Subcutaneous adipose tissue (tissue), 4 donors: Measurements from ENCODE around the gene GRK4. TPM values are rescaled to one million over a fixed set of nuclear protein-coding genes. Genes with fewer than 3 reads are reported as not detected.

Experiments
- CTCF ChIP-seq: fragments of 450-650 bp; IDR thresholded peaks from one replicate; pipeline ENCODE4 v1.5.1; 2016; ENCODE audit warnings: low read depth, mild to moderate bottlenecking, control low read depth, antibody characterized with exemption, moderate library complexity
- total RNA-seq, 4 donors: library from RNA; depleted of rRNA; stranded (reverse); fragments of >200 nt; gene quantifications; one replicate each; pipeline ENCODE4 v1.1.0, GENCODE V29; 2016

The GRK4 gene
- total RNA-seq, 4 donors from 2014 or later, result 3.1 to 7.9 (median 3.7) TPM

- TF ChIP-seq CTCF, result no peak
Measured at GRCh38 chr4:2942532-2943363, 20.6 kb upstream of the GRK4 start.

DNA sequence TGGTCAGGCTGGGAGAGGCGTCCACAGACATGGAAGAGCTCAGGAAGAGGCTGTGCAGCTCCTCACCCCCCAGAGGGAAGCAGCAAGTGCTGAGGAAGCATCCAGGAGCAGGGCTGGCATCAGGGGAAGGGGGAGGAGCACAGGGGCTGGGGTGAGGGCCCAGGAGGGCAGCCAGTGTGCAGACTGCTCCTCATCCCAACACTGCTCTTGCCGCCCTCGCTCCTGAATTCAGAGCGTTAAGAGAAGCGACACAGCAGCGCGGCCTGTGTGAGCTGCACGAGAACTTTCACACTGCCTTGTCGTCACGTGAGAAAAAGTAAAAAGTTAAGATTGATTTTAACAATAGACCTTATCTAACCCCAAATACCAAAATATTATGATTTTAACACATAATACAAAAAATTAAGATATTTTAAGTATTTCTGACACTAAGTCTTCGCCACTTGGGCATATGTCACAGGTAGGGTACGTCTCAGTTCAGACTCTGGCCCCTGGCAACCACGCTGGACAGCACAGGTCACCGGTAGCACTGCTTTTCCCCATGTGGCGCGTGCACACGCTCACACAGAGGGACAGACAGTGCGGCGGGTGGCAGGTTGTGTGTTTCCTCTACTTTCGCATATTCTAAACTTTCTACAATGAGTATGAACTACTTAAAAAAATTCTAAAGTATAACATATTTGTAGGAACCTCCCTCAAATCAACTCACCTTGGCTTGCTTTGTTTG, 19.8 kb upstream of the GRK4 start:
- no peak for TF ChIP-seq CTCF

DNA sequence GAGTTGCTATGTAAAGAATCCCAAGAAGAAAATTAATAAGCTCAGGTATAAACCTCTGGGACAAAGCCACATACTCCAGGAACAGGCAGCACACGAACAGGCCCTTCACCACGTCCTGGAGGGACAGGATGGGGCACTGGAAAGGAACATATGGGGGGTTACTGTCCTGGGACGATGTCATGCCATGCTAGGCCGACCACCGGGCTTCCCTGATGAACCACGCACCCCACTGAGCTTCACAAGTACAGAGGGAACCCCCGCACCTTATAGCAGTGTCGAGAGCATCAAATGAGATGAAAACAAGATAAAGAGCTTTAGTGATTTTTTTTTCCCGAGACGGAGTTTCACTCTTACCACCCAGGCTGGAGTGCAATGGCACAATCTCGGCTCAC, 19.3 kb upstream of the GRK4 start:
- TF ChIP-seq CTCF, result no peak

DNA sequence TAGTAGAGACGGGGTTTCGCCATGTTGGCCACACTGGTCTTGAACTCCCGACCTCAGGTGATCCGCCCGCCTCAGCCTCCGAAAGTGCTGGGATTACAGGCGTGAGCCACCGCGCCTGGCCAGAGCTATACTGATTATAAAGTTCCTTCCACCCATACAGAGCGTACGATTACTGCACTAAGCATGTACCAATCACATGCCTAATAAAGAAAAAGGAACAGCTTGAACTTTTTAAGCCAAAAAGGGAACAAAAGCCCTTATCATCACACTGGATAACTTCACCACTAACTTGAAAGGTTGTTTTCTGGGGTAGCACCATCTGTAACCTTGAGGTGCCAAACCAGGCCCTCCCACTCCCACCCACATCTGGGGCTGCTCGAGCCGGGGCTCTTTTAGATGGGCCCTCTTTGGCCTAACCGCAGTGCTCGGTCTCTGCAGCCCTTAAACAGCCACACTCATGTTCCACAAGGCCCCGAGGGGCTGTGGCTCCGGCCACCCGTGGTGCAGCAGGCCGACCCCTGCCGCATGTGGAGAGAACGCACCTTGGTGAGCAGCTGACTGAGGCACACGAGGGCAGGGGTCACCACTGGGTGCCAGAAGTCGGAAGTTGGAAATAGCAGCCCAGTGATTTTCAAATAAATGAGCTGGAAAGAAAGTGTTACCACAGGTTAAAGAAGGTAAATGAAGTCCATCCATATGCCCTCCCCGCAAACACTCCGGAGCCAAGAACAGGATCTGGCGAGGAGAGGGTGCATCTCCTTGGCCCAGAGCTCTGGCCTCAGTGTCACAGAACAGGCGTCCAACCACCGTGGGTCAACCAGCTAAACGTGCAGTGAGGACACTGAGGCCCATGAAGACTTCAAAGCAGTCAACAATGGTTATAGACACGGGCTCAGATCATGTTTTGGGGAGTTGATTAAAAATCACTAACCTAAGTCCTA, 18.5 kb upstream of the GRK4 start:
- no peak for TF ChIP-seq CTCF

DNA sequence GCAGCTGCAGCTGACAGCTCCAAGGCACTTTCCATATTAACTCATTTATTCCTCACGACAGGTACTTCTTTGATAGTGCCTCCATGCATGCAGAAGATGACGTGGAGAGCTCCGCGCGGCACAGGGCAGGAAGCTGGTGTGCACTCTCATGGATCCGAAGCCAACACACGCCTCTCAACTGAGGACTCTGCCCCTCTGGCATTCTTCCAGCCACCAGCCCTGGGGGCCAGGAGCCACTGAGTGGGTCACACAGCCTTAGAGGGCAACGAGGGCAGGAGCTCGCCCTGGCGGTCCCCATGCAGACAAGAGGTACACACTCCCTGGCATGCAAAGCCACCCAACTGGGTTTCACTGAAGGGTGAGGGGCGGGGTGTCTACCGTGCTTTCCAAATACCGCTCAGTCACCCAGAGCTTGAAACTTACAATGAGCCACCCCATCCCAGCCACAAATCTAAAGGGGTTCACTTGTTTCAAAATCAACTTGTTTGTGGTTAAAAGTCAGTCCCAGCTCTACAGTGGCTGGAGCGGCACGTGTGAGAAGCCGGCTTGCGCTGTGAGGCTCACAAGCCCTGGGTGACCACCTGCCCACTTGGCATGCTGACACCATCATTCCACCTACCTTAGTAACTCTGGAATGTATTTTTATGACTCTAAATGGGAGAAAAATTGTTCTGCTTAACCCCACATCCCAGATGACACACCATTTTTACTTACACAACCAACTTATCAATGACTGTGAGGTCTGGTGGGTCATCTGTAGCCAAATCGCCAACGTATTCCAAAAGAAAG, 16.4 kb upstream of the GRK4 start:
- TF ChIP-seq CTCF, result no peak

DNA sequence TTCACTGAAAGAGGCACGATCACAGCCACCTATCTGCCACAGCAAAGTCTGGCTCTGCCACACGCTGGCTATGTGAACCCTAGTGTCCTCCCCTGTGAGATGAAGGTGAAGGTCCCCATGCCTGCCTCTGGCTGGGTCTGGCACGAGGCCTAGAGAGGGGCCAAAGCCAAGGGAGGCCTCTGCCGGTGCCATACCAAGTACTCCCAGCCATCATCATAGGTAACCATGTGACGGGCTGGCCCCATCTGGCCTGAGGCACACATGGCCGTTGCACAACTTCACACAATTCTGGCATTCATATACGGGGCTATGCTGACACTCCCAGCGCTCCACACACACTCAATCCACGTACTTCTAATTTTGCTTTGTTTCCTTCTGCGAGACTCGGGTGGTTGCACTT, 15.4 kb upstream of the GRK4 start:
- TF ChIP-seq CTCF, result no peak
